NCI-H345 treated with DMSO at 0.1 percent for 48 hours (cell line): Measurements from ENCODE around the gene SYTL3.

Source experiments
- DNase-seq: peaks from one replicate; lab custom pipeline; 2025; ENCODE audit not compliant: unreplicated experiment; lab: John Stamatoyannopoulos, UW

Gene SYTL3

GRCh38 chr6:158756977-158757752 lies 107.3 kb downstream of the SYTL3 start:
- no peak for DNase-seq

GRCh38 chr6:158757753-158758090 lies 107.9 kb downstream of the SYTL3 start:
- DNase-seq = no peak

- DNase-seq = peak; percentile 89
Measured at GRCh38 chr6:158758451-158758860, 108.6 kb downstream of the SYTL3 start.

- DNase-seq = peak; percentile 93
Measured at GRCh38 chr6:158758941-158759479, 109.2 kb downstream of the SYTL3 start.

- no peak for DNase-seq
Measured at GRCh38 chr6:158759966-158760617, 110.2 kb downstream of the SYTL3 start.

- DNase-seq = no peak
Measured at GRCh38 chr6:158760618-158761250, 110.9 kb downstream of the SYTL3 start.

GRCh38 chr6:158761746-158762145 lies 111.9 kb downstream of the SYTL3 start:
- DNase-seq = no peak

- no peak for DNase-seq
Measured at GRCh38 chr6:158762787-158763433, 113.1 kb downstream of the SYTL3 start.

- no peak for DNase-seq
Measured at GRCh38 chr6:158763434-158764182, 113.8 kb downstream of the SYTL3 start.

GRCh38 chr6:158764183-158764849 lies 114.5 kb downstream of the SYTL3 start:
- no peak for DNase-seq

GRCh38 chr6:158764926-158765325 lies 115.1 kb downstream of the SYTL3 start:
- DNase-seq = no peak

GRCh38 chr6:158765499-158766068 lies 115.7 kb downstream of the SYTL3 start:
- DNase-seq = no peak

- DNase-seq = no peak
Measured at GRCh38 chr6:158766621-158767455, 117.0 kb downstream of the SYTL3 start.

GRCh38 chr6:158767709-158768108 lies 117.9 kb downstream of the SYTL3 start:
- DNase-seq = no peak

- no peak for DNase-seq
Measured at GRCh38 chr6:158768436-158768835, 118.6 kb downstream of the SYTL3 start.

- no peak for DNase-seq
Measured at GRCh38 chr6:158769234-158769770, 119.4 kb downstream of the SYTL3 start.

GRCh38 chr6:158769771-158770432 lies 120.0 kb downstream of the SYTL3 start:
- no peak for DNase-seq
